Right lobe of liver (tissue), 6 donors: ENCODE measurements around the gene IPO8. TPM values are rescaled to one million over a fixed set of nuclear protein-coding genes. Genes with fewer than 3 reads are reported as not detected.
A peak's percentile ranks its signal among the peaks of the same experiment; 100 is the strongest.

Experiments
- ATAC-seq, 4 donors: fragments of 200-7000 bp; cut with Tn5 transposase; one replicate each; pipeline ENCODE4 v1.9.1; 2020; ENCODE audit warnings: mild to moderate bottlenecking in 4 of 4, moderate library complexity in 4 of 4
- DNase-seq, 3 donors: peaks; one replicate each; pipeline ENCODE4 v3.0.0-alpha.2; 2020
- H3K27ac ChIP-seq, 3 donors: fragments of 200-600 bp; one replicate each; pipeline ENCODE4 v1.8.0; 2022
- H3K27me3 ChIP-seq, 2 donors: fragments of 200-600 bp; one replicate each; pipeline ENCODE4 v1.8.0; 2022
- H3K36me3 ChIP-seq, 4 donors: fragments of 200-600 bp; sonication (generic) in 1 of 4; one replicate each; pipeline versions ENCODE4 v1.5.1 to v1.8.0; 2017 to 2022; ENCODE audit warnings: control low read depth in 1 of 4
- H3K4me1 ChIP-seq, 4 donors: fragments of 200-600 bp; sonication (generic) in 1 of 4; one replicate each; pipeline versions ENCODE4 v1.5.1 to v1.8.0; 2017 to 2022; ENCODE audit warnings: control low read depth in 1 of 4
- H3K4me3 ChIP-seq, 3 donors: fragments of 200-600 bp; one replicate each; pipeline ENCODE4 v1.8.0; 2022
- H3K9me3 ChIP-seq, 4 donors: fragments of 200-600 bp; sonication (generic) in 1 of 4; one replicate each; pipeline versions ENCODE4 v1.5.1 to v1.8.0; 2017 to 2022; ENCODE audit warnings: control low read depth in 1 of 4
- CTCF ChIP-seq, 4 donors: fragments of 200-600 bp in 3 of 4; fragments of 450-650 bp in 1 of 4; IDR thresholded peaks; one replicate each; pipeline versions ENCODE4 v1.5.1 to v1.8.0; 2016 to 2022; ENCODE audit warnings: antibody characterized with exemption in 4 of 4, mild to moderate bottlenecking in 2 of 4
- POLR2A ChIP-seq: fragments of 450-650 bp; IDR thresholded peaks from one replicate; pipeline ENCODE4 v1.6.1; 2017; ENCODE audit warnings: antibody characterized with exemption, mild to moderate bottlenecking
- WGBS: methylation state at CpG from one replicate; pipeline ENCODE4 v1.1.6; 2018; ENCODE audit warnings: low coverage, low lambda C conversion rate; ENCODE audit not compliant: insufficient coverage; ENCODE audit errors: missing lambda C conversion rate; 5-methylcytosine and 5-hydroxymethylcytosine counted together
- intact Hi-C, 2 donors: fragments of 100-400 bp; cut with DNase I; formaldehyde crosslinking; loops; one replicate each; pipeline versions ENCODE4 v1.11.2 to v1.14.1; 2022
- total RNA-seq, 6 experiments: library from RNA; depleted of rRNA in 2 of 6; stranded (reverse); fragments of >200 nt in 2 of 6; fragmentation: NEBNext Ultra II Directional in 3 of 6; extraction: Animal tissue kit (Norgen Biotek cat#: 25700) in 3 of 6; gene quantifications; one replicate each; pipeline versions ENCODE4 v1.1.0 to v1.2.4, GENCODE V29; 2016 to 2023
- donor health status: DM: no; HTN: yes; CAD: no.
- donor health status: DM: no; HTN: no; CAD: no.
- donor health status: DM: no; HTN: no; CAD: no.
- donor health status: DM: no; HTN: yes; CAD: no.
- donor health status: DM: no; HTN: yes; CAD: no.

IPO8 gene
- total RNA-seq, 6 experiments from 2014 or later = 19.6 to 34.7 (median 25.5) TPM

- no peaks in the 10 kb centered on the region for H3K9me3 ChIP-seq
- H3K27me3 ChIP-seq = no peaks in the 10 kb centered on the region
- ATAC-seq = no peak
- no peaks in the 10 kb centered on the region for H3K4me1 ChIP-seq
- DNase-seq = no peak
- H3K27ac ChIP-seq = no peak overlapping the region
- TF ChIP-seq POLR2A = no peak
- TF ChIP-seq CTCF (IDR thresholded peaks at IDR 0.05) = no peak
- 67% methylated on average over 2 of the region's 2 CpGs for WGBS
- H3K4me3 ChIP-seq = no peak overlapping the region
- intact Hi-C loops = no loop called here
- H3K36me3 ChIP-seq = no peaks in the 10 kb centered on the region
Observed at GRCh38 chr12:30687265-30687986, 8.2 kb downstream of the IPO8 start.

GRCh38 chr12:30679241-30679640 is 16.4 kb downstream of the IPO8 start:
- TF ChIP-seq POLR2A = no peak
- TF ChIP-seq CTCF (IDR thresholded peaks at IDR 0.05) = no peak
- Histone ChIP-seq H3K9me3 (no peaks in the 10 kb centered on the region), H3K27me3 (no peaks in the 10 kb centered on the region), H3K4me3 (no peak overlapping the region), H3K36me3 (peaks cover 0 to 19% (median 7%) of the 10 kb centered on the region in 4 donors), H3K4me1 (no peaks in the 10 kb centered on the region), H3K27ac (no peak overlapping the region)
- WGBS = 60% methylated on average over 1 of the region's 1 CpG
- ATAC-seq (peak in 1 of 4 donors; percentile 17), DNase-seq (no peak)
- intact Hi-C loops = no loop called here

- Histone ChIP-seq H3K9me3 (no peaks in the 10 kb centered on the region), H3K27me3 (no peaks in the 10 kb centered on the region), H3K36me3 (peaks cover 0 to 29% (median 8%) of the 10 kb centered on the region in 4 donors), H3K4me3 (no peak overlapping the region), H3K4me1 (no peaks in the 10 kb centered on the region), H3K27ac (no peak overlapping the region)
- no peak for ATAC-seq
- WGBS = 100% methylated on average over 1 of the region's 1 CpG
- TF ChIP-seq POLR2A (no peak), CTCF (IDR thresholded peaks at IDR 0.05) (no peak)
- no peak for DNase-seq
- intact Hi-C loops = no loop called here
Observed at GRCh38 chr12:30678221-30678620, 17.4 kb downstream of the IPO8 start.

- no peak for ATAC-seq
- Histone ChIP-seq H3K27ac (no peak overlapping the region), H3K4me3 (no peak overlapping the region), H3K27me3 (no peaks in the 10 kb centered on the region), H3K36me3 (peaks cover 0 to 27% (median 8%) of the 10 kb centered on the region in 4 donors), H3K9me3 (no peaks in the 10 kb centered on the region), H3K4me1 (no peaks in the 10 kb centered on the region)
- 82% methylated on average over 4 of the region's 4 CpGs for WGBS
- no peak for TF ChIP-seq POLR2A
- TF ChIP-seq CTCF (IDR thresholded peaks at IDR 0.05) = no peak
- DNase-seq = no peak
- intact Hi-C loops = no loop called here
Observed at GRCh38 chr12:30661210-30661609, 34.5 kb downstream of the IPO8 start.
